Measurements from ENCODE around the gene PTGDR2. TPM values are rescaled to one million over a fixed set of nuclear protein-coding genes. Genes with fewer than 3 reads are reported as not detected.

Gene PTGDR2
- total RNA-seq, 2 donors from 2014 or later: 0.27 TPM; not detected in 1

- intact Hi-C loops (cut with DNase I): no loop called here
- ATAC-seq: no peak
- DNase-seq: no peak
Observed at GRCh38 chr11:60863550-60864521, 8.1 kb upstream of the PTGDR2 start.

- ATAC-seq (no peak), DNase-seq (no peak)
- intact Hi-C loops (cut with DNase I): no loop called here
Observed at GRCh38 chr11:60862171-60862570, 6.4 kb upstream of the PTGDR2 start.

GRCh38 chr11:60860943-60861342 is 5.2 kb upstream of the PTGDR2 start:
- intact Hi-C loops (cut with DNase I): no loop called here
- ATAC-seq: no peak
- no peak for DNase-seq

DNA sequence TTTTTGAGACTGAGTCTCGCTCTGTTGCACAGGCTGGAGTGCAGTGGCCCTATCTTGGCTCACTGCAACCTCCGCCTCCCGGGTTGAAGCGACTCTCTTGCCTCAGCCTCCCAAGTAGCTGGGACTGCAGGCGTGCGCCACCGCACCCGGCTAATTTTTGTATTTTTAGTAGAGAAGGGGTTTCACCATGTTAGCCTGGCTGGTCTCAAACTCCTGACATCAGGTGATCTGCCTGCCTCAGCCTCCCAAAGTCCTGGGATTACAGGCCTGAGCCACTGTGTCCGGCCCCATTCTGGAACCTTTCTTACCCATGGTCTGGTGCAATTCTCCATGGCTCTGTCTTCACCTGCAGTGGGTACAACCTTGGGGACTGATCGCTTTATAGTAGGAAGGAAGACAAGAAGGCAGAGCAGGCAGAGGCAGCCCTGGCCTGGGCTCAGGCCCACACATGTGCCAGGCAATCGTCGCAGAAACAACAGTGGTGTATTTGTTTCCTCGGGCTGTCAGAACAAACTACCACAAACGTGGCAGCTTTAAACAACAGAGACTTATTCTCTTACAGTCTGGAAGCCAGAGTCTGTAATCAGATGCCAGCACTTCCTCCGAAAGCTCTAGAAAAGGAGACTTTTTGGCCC is 4.0 kb upstream of the PTGDR2 start:
- ATAC-seq: no peak
- no peak for DNase-seq
- intact Hi-C loops (cut with DNase I): no loop called here

GRCh38 chr11:60858731-60859464 is 3.1 kb upstream of the PTGDR2 start:
- ATAC-seq (no peak), DNase-seq (no peak)
- intact Hi-C loops (cut with DNase I): no loop called here

- no peak for ATAC-seq
- intact Hi-C loops (cut with DNase I): no loop called here
Observed at GRCh38 chr11:60858236-60858635, 2.5 kb upstream of the PTGDR2 start.

GRCh38 chr11:60857378-60858232 is 1.9 kb upstream of the PTGDR2 start:
- no peak for DNase-seq
- intact Hi-C loops (cut with DNase I): no loop called here
- no peak for ATAC-seq

More at GRCh38 chr11:60858236-60858635, 2.5 kb upstream of the PTGDR2 start:
- DNase-seq: no peak

- ATAC-seq: no peak
- DNase-seq: no peak
- intact Hi-C loops (cut with DNase I): no loop called here
Observed at GRCh38 chr11:60854847-60855725, 664 bp downstream of the PTGDR2 start.

- no peak for DNase-seq
- intact Hi-C loops (cut with DNase I): no loop called here
- no peak for ATAC-seq
Observed at GRCh38 chr11:60854140-60854846, 1.5 kb downstream of the PTGDR2 start.

DNA sequence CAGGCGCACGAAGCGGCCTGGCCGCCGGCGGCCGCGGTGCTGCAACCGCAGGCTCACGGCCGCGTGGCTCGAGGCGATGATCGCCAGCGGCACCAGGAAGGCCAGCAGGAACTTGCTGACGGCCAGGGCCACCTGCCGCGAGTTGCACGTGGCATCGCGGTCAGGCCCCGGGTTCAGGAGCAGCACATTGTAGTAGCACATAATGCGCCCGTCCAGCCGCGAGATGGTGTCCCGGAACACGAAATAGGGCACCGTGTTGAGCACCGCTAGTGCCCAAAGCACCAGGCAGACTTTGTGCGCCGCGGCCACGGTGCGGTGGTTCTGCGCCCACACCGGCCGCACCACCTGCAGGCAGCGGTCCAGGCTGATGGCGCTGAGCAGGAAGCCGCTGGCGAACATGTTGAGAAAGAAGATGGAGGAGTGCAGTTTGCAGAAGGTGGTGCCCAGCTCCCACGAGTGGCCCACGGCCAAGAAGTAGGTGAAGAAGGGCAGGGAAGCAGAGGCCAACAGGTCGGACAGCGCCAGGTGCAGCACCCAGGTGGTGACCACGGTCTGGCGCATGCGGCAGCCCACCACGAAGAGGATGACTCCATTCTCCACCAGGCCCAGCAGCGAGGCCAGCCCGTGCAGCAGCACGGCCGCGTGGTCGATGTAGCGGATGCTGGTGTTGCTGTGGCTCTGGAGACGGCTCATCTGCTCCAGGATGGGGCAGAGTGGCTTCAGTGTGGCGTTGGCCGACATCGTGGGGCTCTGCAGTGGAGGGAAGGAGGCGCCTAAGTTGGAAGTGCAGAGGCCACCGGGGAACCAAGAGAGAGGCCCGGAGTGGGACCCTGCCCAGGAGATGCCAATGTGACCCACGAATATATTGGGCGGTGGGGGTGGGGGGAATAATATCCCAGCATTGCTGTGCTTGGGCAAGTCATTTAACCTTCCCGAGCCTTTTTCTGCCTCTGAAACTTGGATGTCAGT is 2.5 kb downstream of the PTGDR2 start:
- no peak for DNase-seq

GRCh38 chr11:60852117-60852981 is 3.4 kb downstream of the PTGDR2 start:
- ATAC-seq (no peak), DNase-seq (no peak)
- intact Hi-C loops (cut with DNase I): no loop called here

More for the DNA sequence above, 2.5 kb downstream of the PTGDR2 start:
- intact Hi-C loops (cut with DNase I): no loop called here
- no peak for ATAC-seq

- intact Hi-C loops (cut with DNase I): no loop called here
- DNase-seq (no peak), ATAC-seq (no peak)
Observed at GRCh38 chr11:60851327-60852104, 4.2 kb downstream of the PTGDR2 start.

DNA sequence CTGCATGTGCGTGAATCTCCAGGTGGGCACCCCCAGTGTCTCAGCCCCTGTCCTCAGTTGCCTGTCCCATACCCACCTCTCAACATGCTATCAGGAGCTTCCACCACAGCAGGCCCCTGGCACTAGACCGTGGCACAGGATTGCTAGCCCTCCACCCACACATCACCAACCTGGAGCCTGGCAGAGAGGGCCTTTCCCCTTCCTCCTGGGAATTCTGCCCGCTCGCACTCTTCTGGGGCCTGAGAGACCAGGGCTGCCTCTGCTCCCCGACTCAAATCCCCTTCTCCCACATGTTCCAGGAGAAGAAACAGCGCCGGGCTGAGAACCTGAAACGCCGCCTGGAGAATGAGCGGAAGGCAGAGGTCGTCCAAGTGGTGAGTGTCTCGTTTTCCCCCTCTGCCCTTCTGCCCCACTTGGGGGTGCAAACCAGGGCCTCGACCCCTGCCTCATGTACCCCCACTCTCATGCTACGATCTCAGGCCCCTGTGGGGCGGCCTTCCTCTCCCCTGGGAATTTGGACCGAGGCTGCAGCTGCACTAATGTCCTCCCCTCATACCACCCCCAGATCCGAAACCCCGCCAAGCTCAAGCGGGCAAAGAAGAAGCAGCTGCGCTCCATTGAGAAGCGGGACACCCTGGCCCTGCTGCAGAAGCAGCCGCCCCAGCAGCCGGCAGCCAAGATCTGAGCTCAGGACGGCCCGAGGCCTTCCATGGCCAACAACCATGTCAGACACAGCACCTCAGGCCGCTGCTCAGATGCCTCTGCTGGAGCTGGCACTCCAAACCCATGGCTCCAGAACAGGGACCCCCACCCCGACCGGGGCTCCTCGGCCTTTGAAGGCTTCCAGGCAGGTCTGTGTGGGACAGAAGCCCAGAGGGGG is 5.9 kb downstream of the PTGDR2 start:
- no peak for ATAC-seq
- intact Hi-C loops (cut with DNase I): no loop called here
- no peak for DNase-seq

GRCh38 chr11:60848714-60849151 is 7.0 kb downstream of the PTGDR2 start:
- no peak for ATAC-seq
- intact Hi-C loops (cut with DNase I): no loop called here
- no peak for DNase-seq

Measured in left cardiac atrium (tissue), 4 donors.